Erythroblast (primary cell): ENCODE data around the gene PCIF1.

ENCODE experiments used
- DNase-seq, 2 experiments: peaks; one replicate each; lab custom pipeline; 2025; lab: John Stamatoyannopoulos, UW
- GATA1 ChIP-seq: IDR thresholded peaks from 2 replicates; pipeline ENCODE4 v1.6.1; 2011; ENCODE audit warnings: low read depth, mild to moderate bottlenecking, control low read depth, low read length, moderate library complexity
- POLR2A ChIP-seq: IDR thresholded peaks from 2 replicates; pipeline ENCODE4 v1.6.1; 2011; ENCODE audit warnings: mild to moderate bottlenecking, low read length

Gene PCIF1

GRCh38 chr20:45965169-45966002, 30.9 kb downstream of the PCIF1 start:
- DNase-seq = no peak
- TF ChIP-seq GATA1 = no peak
- TF ChIP-seq POLR2A = no peak

DNA sequence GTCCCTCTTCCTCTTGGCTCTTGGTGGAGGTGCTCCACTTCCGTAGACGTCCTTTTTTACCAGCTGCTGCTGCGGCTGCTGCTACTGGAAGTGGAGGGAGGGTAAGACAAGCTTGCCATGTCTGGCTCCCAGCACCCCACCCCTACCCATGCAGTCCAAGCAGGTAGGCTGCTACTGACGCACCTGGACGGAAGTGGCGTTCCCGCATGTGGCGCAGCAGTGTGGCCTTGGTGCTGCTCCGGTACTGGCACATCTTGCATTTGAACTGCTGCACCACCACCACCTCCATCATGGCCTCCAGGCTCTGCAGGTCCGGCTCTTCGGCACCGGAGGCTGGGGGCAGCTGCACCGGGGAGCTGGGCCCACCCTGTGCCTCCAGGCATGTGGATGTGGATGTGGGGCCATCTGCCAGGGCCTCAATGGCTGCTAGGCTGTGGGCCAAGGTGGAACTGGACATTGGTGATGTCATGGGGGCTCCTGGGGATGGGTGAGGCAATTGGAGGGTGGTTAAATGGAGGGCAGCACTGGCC, 33.1 kb downstream of the PCIF1 start:
- DNase-seq = no peak

GRCh38 chr20:45968081-45968671, 33.7 kb downstream of the PCIF1 start:
- TF ChIP-seq POLR2A (no peak), GATA1 (no peak)
- DNase-seq = no peak

More for the DNA sequence above, 33.1 kb downstream of the PCIF1 start:
- no peak for TF ChIP-seq GATA1
- no peak for TF ChIP-seq POLR2A

- TF ChIP-seq POLR2A (no peak), GATA1 (no peak)
- no peak for DNase-seq
Measured at GRCh38 chr20:45968801-45969711, 34.6 kb downstream of the PCIF1 start.

DNA sequence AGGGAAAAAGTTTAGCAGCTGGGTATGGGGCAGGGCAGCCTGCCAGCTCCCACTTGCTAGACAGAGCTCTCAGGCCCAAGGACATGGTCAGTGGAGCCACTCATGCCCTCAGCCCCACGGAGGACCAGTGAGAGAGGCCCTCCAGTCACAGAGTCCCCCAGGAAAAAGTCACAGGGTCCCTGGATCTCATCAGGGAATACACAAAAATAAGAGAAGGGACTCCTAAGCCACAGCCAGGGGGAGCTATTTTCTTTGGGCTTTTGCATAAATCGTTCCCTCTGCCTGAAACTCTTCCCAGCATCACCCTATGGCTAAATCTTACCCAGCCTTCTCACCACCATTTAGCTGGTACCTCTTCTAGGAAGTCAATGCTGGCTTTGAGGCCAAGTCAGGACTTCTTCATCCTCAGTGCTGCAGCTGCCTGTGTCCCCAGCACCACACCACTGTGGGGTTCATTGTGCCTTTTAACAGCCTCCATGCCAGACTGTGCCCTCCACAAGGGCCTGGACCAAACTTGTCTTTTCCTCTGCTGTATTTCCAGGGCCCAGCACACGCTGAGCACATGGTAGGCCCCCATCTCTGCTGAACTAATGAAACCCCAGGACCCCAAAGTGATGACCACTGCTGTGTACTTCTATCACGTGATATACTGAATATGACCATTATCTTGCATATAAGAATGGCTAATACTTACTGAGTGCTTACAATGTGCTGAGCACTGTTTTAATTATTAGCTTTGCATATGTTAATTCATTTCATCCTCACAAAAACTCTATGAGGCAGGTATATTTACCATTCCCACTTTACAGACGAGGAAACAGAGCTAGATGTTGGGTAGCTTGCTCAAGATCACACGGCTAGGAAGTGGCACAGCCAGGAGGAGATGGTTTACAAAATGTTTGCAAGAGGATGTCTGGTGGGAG, 35.5 kb downstream of the PCIF1 start:
- TF ChIP-seq POLR2A = no peak
- no peak for TF ChIP-seq GATA1
- peak; percentile 63 to 74 for DNase-seq

DNA sequence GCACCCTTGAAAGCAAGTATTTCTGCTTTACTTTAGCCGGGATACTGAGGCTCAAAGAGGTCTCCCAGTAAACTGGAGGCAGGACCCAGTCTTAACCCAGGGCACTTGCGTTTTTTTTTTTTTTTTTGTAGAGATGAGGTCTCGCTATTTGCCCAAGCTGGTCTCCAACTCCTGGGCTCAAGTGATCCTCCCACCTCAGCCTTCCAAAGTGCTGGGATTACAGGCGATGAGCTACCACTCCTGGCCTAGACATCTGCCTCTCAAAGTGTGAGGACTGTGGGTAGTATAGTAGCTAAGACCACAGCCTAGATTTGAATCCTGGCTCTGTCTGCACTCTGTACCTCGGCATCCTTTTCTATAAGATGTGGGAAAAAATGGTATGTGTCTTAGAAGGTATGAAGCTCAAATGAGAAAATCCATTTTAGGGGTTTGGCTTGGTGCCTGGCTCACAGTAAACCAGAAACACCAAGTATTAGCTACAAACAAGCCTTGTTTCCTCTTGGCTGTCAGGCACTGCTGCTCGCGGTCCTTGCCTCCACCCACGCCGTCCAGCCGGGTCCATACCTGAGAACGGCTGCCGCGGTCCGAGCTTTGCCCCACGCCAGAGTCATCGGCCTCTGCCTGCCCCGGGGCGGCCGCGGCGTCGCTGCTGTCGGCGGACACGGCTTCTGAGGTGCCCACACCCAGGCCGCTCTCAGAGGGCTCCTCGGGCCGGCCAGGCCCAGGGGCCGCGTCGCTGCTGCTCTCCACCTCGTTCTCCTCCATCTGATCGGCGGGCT, 36.4 kb downstream of the PCIF1 start:
- TF ChIP-seq GATA1 (no peak), POLR2A (no peak)

GRCh38 chr20:45971425-45971674, 36.9 kb downstream of the PCIF1 start:
- no peak for DNase-seq
- TF ChIP-seq POLR2A = no peak
- no peak for TF ChIP-seq GATA1

More for the DNA sequence above, 36.4 kb downstream of the PCIF1 start:
- peak in 1 of 2 experiments; percentile 58 for DNase-seq

DNA sequence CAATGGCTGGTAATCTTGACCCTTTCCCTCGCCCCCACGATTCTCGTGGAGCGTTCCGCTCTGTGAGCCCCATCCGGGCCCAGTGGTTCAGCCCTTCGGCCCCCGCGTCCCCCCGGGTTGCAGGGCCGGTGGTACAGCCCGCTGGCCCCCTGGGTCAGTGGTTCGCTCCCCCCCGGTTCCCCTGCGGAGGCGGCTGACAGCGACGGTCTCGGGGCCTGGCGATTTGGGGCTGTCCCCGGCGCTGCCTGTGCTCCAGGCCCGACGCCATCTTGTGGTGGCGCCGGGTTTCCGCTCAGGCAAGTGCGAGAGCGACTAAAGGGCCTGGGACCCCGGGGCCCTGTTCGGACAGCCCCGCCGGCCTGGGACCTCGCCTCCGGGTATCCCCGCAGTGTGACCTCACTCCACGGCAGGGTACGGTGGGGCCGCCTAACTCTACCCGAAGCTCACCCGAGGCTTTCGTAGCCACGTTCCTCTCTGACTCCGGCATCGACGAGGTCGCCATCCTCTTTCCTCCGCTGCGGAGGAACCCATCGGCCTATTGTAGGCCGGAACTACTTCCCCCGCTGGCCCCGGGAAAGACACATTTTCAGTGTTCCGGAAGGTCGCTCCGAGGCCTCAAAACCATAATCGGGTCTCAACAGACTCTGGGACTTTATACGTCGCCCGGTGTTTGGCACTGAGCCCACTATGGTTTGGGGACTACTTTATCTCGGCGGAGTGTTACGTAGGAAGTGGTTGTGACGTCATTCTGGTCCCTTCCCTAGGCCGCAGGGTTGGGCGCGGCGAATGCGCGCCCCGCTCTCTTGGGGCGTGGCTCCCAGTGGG, 37.4 kb downstream of the PCIF1 start, which contains the start of gene ZNF335:
TSS of gene ZNF335 (minus strand) at position 529 of the 825 bp plus-strand sequence. CDS start 793 bp downstream, outside the sequence.
- TF ChIP-seq GATA1 (no peak), POLR2A (peak; percentile 72)
- peak; percentile 99 for DNase-seq

- no peak for DNase-seq
- TF ChIP-seq GATA1 = no peak
- TF ChIP-seq POLR2A = peak; percentile 76
Measured at GRCh38 chr20:45972500-45973183, 38.2 kb downstream of the PCIF1 start.

DNA sequence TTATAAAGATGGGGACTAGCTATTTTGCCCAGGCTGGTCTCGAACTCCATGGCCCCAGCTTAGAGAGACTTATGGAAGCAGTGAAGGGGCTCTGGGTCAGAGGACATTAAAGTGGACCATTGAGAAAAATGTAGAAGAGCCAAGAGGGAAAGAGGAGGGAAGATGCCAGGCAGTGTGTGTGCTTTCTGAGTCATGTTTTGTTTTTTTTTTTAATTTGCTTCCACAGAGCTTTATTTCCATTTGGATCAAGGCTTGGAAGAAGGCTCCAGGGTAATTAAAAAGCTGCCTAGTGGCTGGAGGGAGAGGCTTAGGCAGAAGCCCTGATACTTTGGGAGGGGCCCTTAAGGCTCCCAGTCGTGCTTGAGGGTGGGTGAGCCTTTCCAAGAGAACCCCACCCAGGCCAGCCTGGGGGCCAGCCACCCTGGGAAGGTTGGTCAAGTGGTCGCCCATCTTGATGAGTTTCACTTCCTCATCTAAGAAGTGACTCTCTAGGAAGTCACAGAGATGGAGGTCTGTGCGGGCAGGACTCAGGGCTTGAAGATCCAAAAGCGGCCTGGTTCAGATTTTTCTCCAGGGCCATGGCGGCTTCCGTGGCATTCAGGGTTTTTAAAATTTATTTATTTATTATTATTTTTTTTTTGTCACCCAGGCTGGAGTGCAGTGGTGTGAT, 40.5 kb downstream of the PCIF1 start:
- TF ChIP-seq GATA1 (no peak), POLR2A (no peak)
- DNase-seq = peak in 1 of 2 experiments; percentile 9

- TF ChIP-seq POLR2A (no peak), GATA1 (no peak)
- DNase-seq = no peak
Measured at GRCh38 chr20:45975686-45976085, 41.2 kb downstream of the PCIF1 start.
